Nephron (organoid): ENCODE results near the gene FCRL5.

Experiments
- H3K27ac Mint-ChIP-seq, 3 experiments: 2 replicates each; pipeline ENCODE4 v1.8.0; 2020; ENCODE audit warnings: mixed read lengths in 3 of 3, mild to moderate bottlenecking in 2 of 3, moderate library complexity in 1 of 3
- H3K27me3 Mint-ChIP-seq: 2 replicates; pipeline ENCODE4 v1.8.0; 2021; ENCODE audit warnings: low read depth, mild to moderate bottlenecking, moderate library complexity, mixed read lengths
- H3K36me3 Mint-ChIP-seq: 2 replicates; pipeline ENCODE4 v1.8.0; 2020; ENCODE audit warnings: low read depth, mixed read lengths
- H3K4me1 Mint-ChIP-seq: 2 replicates; pipeline ENCODE4 v1.8.0; 2020; ENCODE audit warnings: mixed read lengths
- H3K4me3 Mint-ChIP-seq, 3 experiments: 2 replicates each; pipeline ENCODE4 v1.8.0; 2020; ENCODE audit warnings: mild to moderate bottlenecking in 3 of 3, mixed read lengths in 3 of 3, moderate library complexity in 2 of 3
- H3K9me3 Mint-ChIP-seq: 2 replicates; pipeline ENCODE4 v1.8.0; 2020; ENCODE audit warnings: mixed read lengths
- CTCF ChIP-seq, 3 experiments: fragments of 200-600 bp; sonication (generic); IDR thresholded peaks; one replicate each; pipeline ENCODE4 v1.5.0; 2021; ENCODE audit warnings: antibody characterized with exemption in 3 of 3; ENCODE audit not compliant: unreplicated experiment in 3 of 3

FCRL5 gene

DNA sequence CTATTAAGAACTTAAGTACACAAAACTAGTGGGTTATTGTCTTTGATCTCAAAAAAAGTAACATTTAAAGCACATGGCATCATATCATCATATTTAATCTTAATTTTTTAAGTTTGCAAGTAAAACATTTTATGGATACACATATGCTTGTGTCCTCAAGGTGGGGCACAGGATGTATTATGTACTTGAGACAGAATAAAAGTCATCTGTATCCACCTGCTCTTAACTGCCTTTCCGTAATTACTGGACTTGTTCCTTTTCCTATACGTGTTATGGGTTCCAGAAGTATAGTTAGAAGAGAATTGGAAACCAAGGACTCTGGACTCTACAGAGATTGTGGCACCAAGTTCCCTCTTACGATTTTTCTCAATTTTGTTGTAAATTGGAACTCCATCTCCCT is 79.4 kb downstream of the FCRL5 start:
- Mint-ChIP-seq H3K4me1 (no peaks in the 10 kb centered on the region), H3K27ac (no peak overlapping the region), H3K9me3 (peaks cover 24% of the 10 kb centered on the region), H3K27me3 (peaks cover 6% of the 10 kb centered on the region), H3K36me3 (no peaks in the 10 kb centered on the region), H3K4me3 (no peak overlapping the region)
- TF ChIP-seq CTCF (IDR thresholded peaks at IDR 0.05; ENCODE audit: unreplicated experiment in 3 of 3), result no peak

GRCh38 chr1:157472056-157472701 is 80.1 kb downstream of the FCRL5 start:
- Mint-ChIP-seq H3K27me3 (peaks cover 6% of the 10 kb centered on the region), H3K9me3 (peaks cover 18% of the 10 kb centered on the region), H3K4me3 (no peak overlapping the region), H3K36me3 (no peaks in the 10 kb centered on the region), H3K4me1 (no peaks in the 10 kb centered on the region), H3K27ac (no peak overlapping the region)
- TF ChIP-seq CTCF (IDR thresholded peaks at IDR 0.05; ENCODE audit: unreplicated experiment in 3 of 3), result no peak

DNA sequence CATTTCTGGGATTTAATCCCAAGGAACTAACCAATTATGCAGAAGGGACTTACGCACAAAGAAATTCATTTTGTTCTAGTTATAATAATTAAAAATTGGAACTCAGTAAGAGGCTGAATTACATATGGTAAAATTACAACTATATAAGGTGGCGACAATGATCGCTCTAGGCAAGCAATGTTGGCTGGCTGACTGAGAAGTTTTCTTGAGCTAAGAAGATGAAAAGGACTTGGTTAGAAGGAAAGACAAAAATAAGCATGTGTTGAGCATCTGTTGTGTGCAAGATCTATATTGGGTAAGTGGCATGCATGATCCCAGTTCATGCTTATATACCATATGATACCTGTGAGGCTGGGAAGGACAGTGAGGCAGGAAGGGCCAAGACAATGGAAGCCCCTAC is 80.8 kb downstream of the FCRL5 start:
- Mint-ChIP-seq H3K27ac (no peak overlapping the region), H3K27me3 (peaks cover 6% of the 10 kb centered on the region), H3K36me3 (no peaks in the 10 kb centered on the region), H3K4me3 (no peak overlapping the region), H3K4me1 (no peaks in the 10 kb centered on the region), H3K9me3 (peaks cover 11% of the 10 kb centered on the region)
- TF ChIP-seq CTCF (IDR thresholded peaks at IDR 0.05; ENCODE audit: unreplicated experiment in 3 of 3), result no peak

- Mint-ChIP-seq H3K27ac (peak overlapping the region in 2 of 3 experiments; percentile 28 to 33), H3K4me3 (no peak overlapping the region), H3K4me1 (no peaks in the 10 kb centered on the region), H3K27me3 (peaks cover 6% of the 10 kb centered on the region), H3K9me3 (peaks cover 2% of the 10 kb centered on the region), H3K36me3 (no peaks in the 10 kb centered on the region)
- no peak for TF ChIP-seq CTCF (IDR thresholded peaks at IDR 0.05; ENCODE audit: unreplicated experiment in 3 of 3)
Measured at GRCh38 chr1:157469752-157470675, 82.3 kb downstream of the FCRL5 start.

DNA sequence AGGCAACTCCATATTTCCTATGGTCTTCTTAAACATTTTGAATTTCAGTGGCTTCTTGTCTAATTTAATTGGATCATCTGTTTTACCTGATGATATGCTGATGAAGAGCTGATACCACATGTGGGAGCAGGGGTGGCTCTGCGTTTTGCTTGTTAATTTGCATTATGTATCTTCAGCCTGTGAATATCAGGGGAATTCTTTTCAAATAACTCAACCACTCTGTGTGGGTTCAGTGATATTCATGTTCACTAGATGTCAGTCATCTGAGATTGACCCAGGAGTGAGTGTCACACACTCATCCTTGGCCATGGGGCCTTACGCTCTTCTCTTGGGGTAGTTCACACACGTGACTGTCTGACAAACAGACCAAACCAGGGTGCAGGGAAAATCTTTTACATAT is 83.0 kb downstream of the FCRL5 start:
- H3K27me3 Mint-ChIP-seq, result peaks cover 6% of the 10 kb centered on the region
- no peak overlapping the region for H3K27ac Mint-ChIP-seq
- H3K4me1 Mint-ChIP-seq, result no peaks in the 10 kb centered on the region
- H3K4me3 Mint-ChIP-seq, result no peak overlapping the region
- no peaks in the 10 kb centered on the region for H3K9me3 Mint-ChIP-seq
- no peak for TF ChIP-seq CTCF (IDR thresholded peaks at IDR 0.05; ENCODE audit: unreplicated experiment in 3 of 3)
- no peaks in the 10 kb centered on the region for H3K36me3 Mint-ChIP-seq
